IPS-18c (cell line): Measurements from ENCODE around the gene GLB1L2.

Experiments used
- H3K4me3 ChIP-seq: 2 replicates; pipeline ENCODE4 v1.7.0; 2013; ENCODE audit warnings: low read depth, mild to moderate bottlenecking, low read length, moderate library complexity; ENCODE audit not compliant: insufficient read depth
- H3K9me3 ChIP-seq: one replicate; pipeline ENCODE4 v1.6.1; 2013; ENCODE audit warnings: mild to moderate bottlenecking, low read length, moderate library complexity; ENCODE audit not compliant: control insufficient read depth, insufficient read depth

Gene GLB1L2

GRCh38 chr11:134385774-134386565, 54.2 kb downstream of the GLB1L2 start:
- Histone ChIP-seq H3K9me3 (no peaks in the 10 kb centered on the region), H3K4me3 (no peak overlapping the region; the same call in 1 of the 2 replicates)

GRCh38 chr11:134386945-134387344, 55.2 kb downstream of the GLB1L2 start:
- Histone ChIP-seq H3K4me3 (no peak overlapping the region), H3K9me3 (no peaks in the 10 kb centered on the region)

GRCh38 chr11:134387501-134387900, 55.7 kb downstream of the GLB1L2 start:
- no peaks in the 10 kb centered on the region for H3K9me3 ChIP-seq
- no peak overlapping the region for H3K4me3 ChIP-seq

- Histone ChIP-seq H3K4me3 (no peak overlapping the region), H3K9me3 (no peaks in the 10 kb centered on the region)
Observed at GRCh38 chr11:134388590-134388989, 56.8 kb downstream of the GLB1L2 start.

GRCh38 chr11:134389464-134390180, 57.8 kb downstream of the GLB1L2 start:
- Histone ChIP-seq H3K4me3 (no peak overlapping the region), H3K9me3 (no peaks in the 10 kb centered on the region)

- H3K4me3 ChIP-seq = no peak overlapping the region
Observed at GRCh38 chr11:134390706-134391569, 59.1 kb downstream of the GLB1L2 start.

GRCh38 chr11:134391656-134392055, 59.9 kb downstream of the GLB1L2 start:
- Histone ChIP-seq H3K9me3 (no peaks in the 10 kb centered on the region), H3K4me3 (no peak overlapping the region)

More at GRCh38 chr11:134390706-134391569, 59.1 kb downstream of the GLB1L2 start:
- H3K9me3 ChIP-seq = no peaks in the 10 kb centered on the region

- Histone ChIP-seq H3K4me3 (no peak overlapping the region), H3K9me3 (no peaks in the 10 kb centered on the region)
Observed at GRCh38 chr11:134392953-134393615, 61.3 kb downstream of the GLB1L2 start.

GRCh38 chr11:134393638-134394037, 61.9 kb downstream of the GLB1L2 start:
- no peak overlapping the region for H3K4me3 ChIP-seq
- no peaks in the 10 kb centered on the region for H3K9me3 ChIP-seq

- no peaks in the 10 kb centered on the region for H3K9me3 ChIP-seq
- H3K4me3 ChIP-seq = no peak overlapping the region
Observed at GRCh38 chr11:134394311-134394710, 62.5 kb downstream of the GLB1L2 start.

GRCh38 chr11:134395002-134395401, 63.2 kb downstream of the GLB1L2 start:
- H3K9me3 ChIP-seq = no peaks in the 10 kb centered on the region
- no peak overlapping the region for H3K4me3 ChIP-seq

- H3K4me3 ChIP-seq = no peak overlapping the region
Observed at GRCh38 chr11:134397304-134398078, 65.7 kb downstream of the GLB1L2 start.

GRCh38 chr11:134398079-134398444, 66.3 kb downstream of the GLB1L2 start:
- Histone ChIP-seq H3K4me3 (no peak overlapping the region), H3K9me3 (no peaks in the 10 kb centered on the region)

More at GRCh38 chr11:134397304-134398078, 65.7 kb downstream of the GLB1L2 start:
- H3K9me3 ChIP-seq = no peaks in the 10 kb centered on the region

GRCh38 chr11:134398644-134399292, 67.0 kb downstream of the GLB1L2 start:
- Histone ChIP-seq H3K4me3 (no peak overlapping the region), H3K9me3 (no peaks in the 10 kb centered on the region)

GRCh38 chr11:134399293-134399654, 67.5 kb downstream of the GLB1L2 start:
- no peak overlapping the region for H3K4me3 ChIP-seq
- no peaks in the 10 kb centered on the region for H3K9me3 ChIP-seq

GRCh38 chr11:134399996-134400395, 68.2 kb downstream of the GLB1L2 start:
- H3K4me3 ChIP-seq = no peak overlapping the region

More at GRCh38 chr11:134399996-134400395, 68.2 kb downstream of the GLB1L2 start:
- no peaks in the 10 kb centered on the region for H3K9me3 ChIP-seq
